ENCODE measurements around the gene SRCIN1.
"Not testable (repeated sequence)": the region's sequence is repeated elsewhere in the genome, so short reads cannot be mapped to it uniquely, and the experiment has no call there.

Gene SRCIN1

DNA sequence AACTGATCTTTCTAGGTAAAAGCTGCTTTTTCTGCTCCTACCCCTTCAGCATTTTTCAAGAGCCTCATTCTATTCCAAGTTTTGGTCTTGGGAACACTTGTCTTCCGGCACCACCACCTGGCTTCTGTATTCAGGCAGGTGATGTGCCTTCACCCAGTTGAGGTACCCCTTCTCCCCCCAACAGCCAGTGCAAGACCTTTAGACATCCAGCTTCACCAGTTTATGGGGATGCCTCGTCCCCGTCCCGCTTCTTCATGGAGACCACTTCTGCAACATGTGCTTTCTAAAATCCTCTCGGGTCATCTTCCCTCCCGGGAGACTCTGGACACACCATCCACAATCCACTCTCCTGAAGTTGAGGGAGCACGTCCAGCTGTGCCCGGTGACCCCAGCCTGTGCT, 69.9 kb downstream of the SRCIN1 start:
- H3K4me3 ChIP-seq (ENCODE audit: low read depth, low read length): no peak overlapping the region
- TF ChIP-seq, protein P1, sequence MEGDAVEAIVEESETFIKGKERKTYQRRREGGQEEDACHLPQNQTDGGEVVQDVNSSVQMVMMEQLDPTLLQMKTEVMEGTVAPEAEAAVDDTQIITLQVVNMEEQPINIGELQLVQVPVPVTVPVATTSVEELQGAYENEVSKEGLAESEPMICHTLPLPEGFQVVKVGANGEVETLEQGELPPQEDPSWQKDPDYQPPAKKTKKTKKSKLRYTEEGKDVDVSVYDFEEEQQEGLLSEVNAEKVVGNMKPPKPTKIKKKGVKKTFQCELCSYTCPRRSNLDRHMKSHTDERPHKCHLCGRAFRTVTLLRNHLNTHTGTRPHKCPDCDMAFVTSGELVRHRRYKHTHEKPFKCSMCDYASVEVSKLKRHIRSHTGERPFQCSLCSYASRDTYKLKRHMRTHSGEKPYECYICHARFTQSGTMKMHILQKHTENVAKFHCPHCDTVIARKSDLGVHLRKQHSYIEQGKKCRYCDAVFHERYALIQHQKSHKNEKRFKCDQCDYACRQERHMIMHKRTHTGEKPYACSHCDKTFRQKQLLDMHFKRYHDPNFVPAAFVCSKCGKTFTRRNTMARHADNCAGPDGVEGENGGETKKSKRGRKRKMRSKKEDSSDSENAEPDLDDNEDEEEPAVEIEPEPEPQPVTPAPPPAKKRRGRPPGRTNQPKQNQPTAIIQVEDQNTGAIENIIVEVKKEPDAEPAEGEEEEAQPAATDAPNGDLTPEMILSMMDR (conservative IDR thresholded peaks at IDR 0.05; ENCODE audit: low read depth, low read length): no peak
- DNase-seq (ENCODE audit: low read depth): no peak

DNA sequence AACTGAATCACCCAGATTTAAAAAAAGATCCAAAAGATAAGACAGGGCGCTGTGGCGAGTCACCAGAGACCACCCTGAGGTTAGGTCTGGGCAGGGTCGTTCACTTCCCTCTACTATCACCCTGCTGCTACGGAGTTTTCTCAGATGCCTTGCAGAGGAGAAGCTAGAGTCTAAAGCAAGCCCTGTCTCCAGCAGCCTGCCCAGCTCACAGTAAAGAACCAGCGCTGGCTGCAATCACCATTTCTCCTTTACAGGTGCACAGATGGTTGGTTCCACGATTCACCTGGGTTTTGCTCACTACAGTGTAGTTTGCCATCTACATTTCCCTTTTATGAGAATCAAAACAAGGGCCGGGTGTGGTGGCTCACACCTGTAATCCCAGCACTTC, 71.3 kb downstream of the SRCIN1 start:
- H3K4me3 ChIP-seq (ENCODE audit: low read depth, low read length): no peak overlapping the region
- TF ChIP-seq, protein P1 (conservative IDR thresholded peaks at IDR 0.05; ENCODE audit: low read depth, low read length): no peak
- no peak for DNase-seq (ENCODE audit: low read depth)

DNA sequence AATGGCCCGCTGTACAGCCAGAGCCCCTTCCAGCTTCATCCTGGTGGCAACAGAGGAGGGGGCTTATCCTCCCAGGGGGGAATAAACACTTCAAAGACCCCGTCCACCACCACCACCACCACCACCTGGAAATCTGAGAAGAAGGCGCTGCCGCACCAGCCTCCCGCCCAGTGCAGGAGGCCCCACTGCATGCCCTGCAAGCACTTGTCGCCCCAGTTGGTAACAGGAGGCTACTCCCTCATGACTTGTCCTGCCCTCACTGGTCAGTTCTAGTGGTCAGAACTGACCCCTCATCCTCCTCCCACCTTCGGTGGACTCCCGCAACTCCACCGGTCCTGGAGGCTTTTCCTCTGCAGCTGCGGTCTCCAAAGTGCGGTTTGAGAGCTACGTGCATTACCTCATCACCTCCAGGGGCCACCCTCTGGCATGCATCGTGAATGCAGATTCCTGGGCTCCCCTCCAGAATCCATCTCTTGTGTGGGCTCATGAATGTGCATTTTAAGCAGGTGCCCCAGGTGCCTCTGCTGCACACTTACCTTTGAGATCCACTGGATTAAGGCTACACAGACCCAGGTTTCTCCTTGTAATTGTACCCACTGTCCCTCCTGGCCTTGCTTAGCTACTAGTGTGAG, 71.8 kb downstream of the SRCIN1 start:
- H3K4me3 ChIP-seq (ENCODE audit: low read depth, low read length): no peak overlapping the region
- TF ChIP-seq, protein P1 (conservative IDR thresholded peaks at IDR 0.05; ENCODE audit: low read depth, low read length): no peak
- no peak for DNase-seq (ENCODE audit: low read depth)

DNA sequence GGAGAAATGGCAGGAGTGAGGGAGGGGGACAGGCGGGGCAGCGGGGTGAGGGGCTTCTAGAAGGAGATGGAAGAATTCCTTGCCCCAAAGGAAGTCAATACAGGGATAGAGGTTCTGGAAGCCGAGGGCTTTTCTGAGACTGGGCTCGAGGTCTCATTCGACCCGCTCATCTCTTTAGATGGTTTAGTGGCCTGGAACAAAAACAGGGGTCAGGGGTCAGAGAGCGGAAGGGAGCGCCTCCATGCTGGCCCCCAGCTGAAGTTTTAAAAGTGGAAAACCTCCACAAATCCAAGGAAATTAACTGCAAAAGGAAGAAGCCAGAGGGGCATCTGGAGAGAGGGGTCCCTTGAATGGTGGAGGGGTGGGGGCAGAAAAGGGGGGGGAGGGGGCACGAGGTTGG, 72.5 kb downstream of the SRCIN1 start:
- TF ChIP-seq, protein P1 (conservative IDR thresholded peaks at IDR 0.05; ENCODE audit: low read depth, low read length): no peak
- no peak for DNase-seq (ENCODE audit: low read depth)
- H3K4me3 ChIP-seq (ENCODE audit: low read depth, low read length): no peak overlapping the region

DNA sequence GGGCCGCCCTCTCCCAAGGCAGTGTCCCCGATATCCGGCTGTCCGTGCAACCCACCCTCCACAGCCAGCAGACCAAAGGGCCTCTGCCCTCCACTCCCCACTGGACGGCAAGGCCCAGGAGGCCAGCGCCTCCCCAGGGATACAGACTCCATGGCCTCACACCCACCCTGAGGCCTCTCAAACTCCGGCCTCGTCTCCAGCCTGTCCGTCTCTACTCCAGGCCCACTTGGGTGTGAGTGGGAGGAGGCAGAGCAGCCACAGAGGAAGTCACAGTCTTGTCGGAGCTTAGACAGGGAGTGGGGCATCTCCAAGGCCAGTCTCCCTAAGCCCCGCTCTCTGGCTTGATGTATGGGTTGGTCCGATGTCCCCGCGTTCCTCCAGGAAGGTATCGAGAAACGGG, 73.3 kb downstream of the SRCIN1 start:
- no peak overlapping the region for H3K4me3 ChIP-seq (ENCODE audit: low read depth, low read length)
- DNase-seq (ENCODE audit: low read depth): no peak
- TF ChIP-seq, protein P1 (conservative IDR thresholded peaks at IDR 0.05; ENCODE audit: low read depth, low read length): no peak

DNA sequence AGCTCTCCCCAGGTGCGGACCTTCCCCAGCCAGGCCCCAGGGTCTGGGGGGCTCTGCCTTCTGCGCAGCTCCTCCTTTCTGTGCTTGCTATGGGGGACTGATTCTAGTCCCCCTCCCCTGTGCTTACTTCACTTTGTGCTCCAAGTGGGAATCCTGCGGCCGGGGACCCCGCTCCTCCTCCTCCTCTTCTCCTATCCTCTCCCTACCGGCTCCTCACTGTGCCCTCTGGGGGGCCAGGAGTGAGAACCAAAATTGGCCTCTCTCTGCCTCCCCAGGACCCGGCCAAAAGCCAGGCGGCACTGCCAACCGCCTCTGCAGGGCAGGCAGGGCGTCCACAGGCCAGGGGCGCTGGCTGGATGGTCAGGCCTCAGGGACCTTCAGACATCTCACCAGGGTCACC, 74.0 kb downstream of the SRCIN1 start:
- not testable (repeated sequence) for DNase-seq (ENCODE audit: low read depth); H3K4me3 ChIP-seq (ENCODE audit: low read depth, low read length)

DNA sequence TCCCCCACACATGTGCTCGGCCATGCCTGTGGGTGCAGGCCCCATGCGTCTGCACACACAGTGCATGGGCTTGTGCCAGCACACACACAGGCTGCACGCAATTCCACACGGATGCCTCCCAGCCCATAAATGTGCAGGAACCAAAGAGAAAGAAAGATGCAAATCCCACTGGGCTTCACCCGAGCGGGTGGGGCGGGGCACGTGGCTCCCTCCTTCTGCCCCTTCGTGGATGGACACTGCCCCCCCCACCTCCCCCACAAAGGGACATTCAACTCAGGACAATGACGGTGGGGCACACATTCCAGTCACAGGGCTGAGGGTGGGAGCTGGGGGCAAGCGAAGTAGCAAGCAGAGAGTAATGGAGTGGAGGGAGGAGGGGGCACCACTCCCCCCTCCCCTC, 74.9 kb downstream of the SRCIN1 start:
- H3K4me3 ChIP-seq (ENCODE audit: low read depth, low read length); DNase-seq (ENCODE audit: low read depth): not testable (repeated sequence)

DNA sequence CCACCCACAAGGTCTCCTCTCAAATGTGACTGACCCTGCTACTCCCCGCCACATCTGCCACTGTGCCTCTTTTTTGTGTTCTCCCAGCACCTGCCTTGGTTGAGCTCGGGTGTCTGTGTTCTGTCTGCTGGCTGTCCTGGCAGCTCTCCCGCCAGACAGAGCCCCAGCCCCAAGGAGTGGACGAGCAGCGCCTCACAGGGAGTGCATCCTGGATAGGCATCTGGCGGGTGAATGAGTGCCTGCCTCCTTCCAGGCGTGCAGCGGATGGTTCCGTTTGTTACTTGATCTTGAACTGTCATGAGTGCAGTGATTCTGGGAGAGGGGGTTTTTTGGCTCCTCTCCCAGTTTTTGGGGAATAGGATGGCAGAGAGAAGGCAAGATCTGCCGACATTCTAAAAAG, 77.6 kb downstream of the SRCIN1 start:
- not testable (repeated sequence) for H3K4me3 ChIP-seq (ENCODE audit: low read depth, low read length); DNase-seq (ENCODE audit: low read depth)

DNA sequence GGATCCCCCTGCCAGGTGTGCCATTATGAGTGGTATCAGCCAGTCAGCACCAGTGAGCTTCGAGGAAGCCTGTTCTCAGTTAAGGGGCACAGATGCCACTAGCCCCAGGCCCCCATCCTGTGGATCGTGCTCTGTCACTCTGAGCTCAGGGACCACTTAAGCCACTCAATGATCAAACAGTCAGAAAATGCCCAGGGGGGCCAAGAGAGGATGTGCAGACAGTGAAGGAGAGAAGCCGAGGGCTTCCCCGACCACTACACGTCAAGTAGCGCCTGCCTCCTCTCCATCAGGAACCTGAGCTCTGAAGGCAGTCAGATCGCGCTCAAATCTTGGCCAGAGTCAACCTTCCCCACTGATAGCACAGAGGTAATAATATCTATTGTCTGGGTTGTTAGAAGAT, 79.2 kb downstream of the SRCIN1 start:
- not testable (repeated sequence) for H3K4me3 ChIP-seq (ENCODE audit: low read depth, low read length); DNase-seq (ENCODE audit: low read depth)

Measured in choroid plexus epithelial cell (primary cell).